NCI-H128 (cell line): Measurements from ENCODE around the gene RIN3.

Experiments
- DNase-seq: peaks from one replicate; lab custom pipeline; 2025; ENCODE audit not compliant: unreplicated experiment; lab: John Stamatoyannopoulos, UW

RIN3 gene

GRCh38 chr14:92644970-92645515 is 131.5 kb downstream of the RIN3 start:
- no peak for DNase-seq

- no peak for DNase-seq
Observed at GRCh38 chr14:92645841-92646478, 132.4 kb downstream of the RIN3 start.

GRCh38 chr14:92646952-92647796 is 133.6 kb downstream of the RIN3 start:
- no peak for DNase-seq

- DNase-seq = no peak
Observed at GRCh38 chr14:92647797-92648279, 134.3 kb downstream of the RIN3 start.

- no peak for DNase-seq
Observed at GRCh38 chr14:92649066-92649465, 135.5 kb downstream of the RIN3 start.

GRCh38 chr14:92649934-92650545 is 136.5 kb downstream of the RIN3 start:
- DNase-seq = no peak

GRCh38 chr14:92650581-92651105 is 137.1 kb downstream of the RIN3 start:
- no peak for DNase-seq

GRCh38 chr14:92651106-92651757 is 137.7 kb downstream of the RIN3 start:
- DNase-seq = no peak

- no peak for DNase-seq
Observed at GRCh38 chr14:92651758-92652406, 138.3 kb downstream of the RIN3 start.

- DNase-seq = no peak
Observed at GRCh38 chr14:92652413-92653151, 139.0 kb downstream of the RIN3 start.

GRCh38 chr14:92653162-92653651 is 139.6 kb downstream of the RIN3 start:
- DNase-seq = no peak

- DNase-seq = no peak
Observed at GRCh38 chr14:92654239-92654901, 140.8 kb downstream of the RIN3 start.

- DNase-seq = no peak
Observed at GRCh38 chr14:92655419-92656201, 142.0 kb downstream of the RIN3 start.

- DNase-seq = no peak
Observed at GRCh38 chr14:92656306-92657081, 142.9 kb downstream of the RIN3 start.

GRCh38 chr14:92657457-92658142 is 144.0 kb downstream of the RIN3 start:
- no peak for DNase-seq

GRCh38 chr14:92658160-92658559 is 144.6 kb downstream of the RIN3 start:
- no peak for DNase-seq

- no peak for DNase-seq
Observed at GRCh38 chr14:92658684-92659083, 145.1 kb downstream of the RIN3 start.
